Activated CD4-positive, CD25-positive, alpha-beta regulatory T cell treated with anti-CD3 and anti-CD28 coated beads, Interleukin-2, amount 50 U/mL, for 72 hours (primary cell): ENCODE data around the gene TRPV2.
"Not testable (repeated sequence)": the region's sequence is repeated elsewhere in the genome, so short reads cannot be mapped to it uniquely, and the experiment has no call there.

Experiments used
- DNase-seq: peaks from one replicate; pipeline ENCODE4 v3.0.0; 2021

Gene TRPV2, protein sequence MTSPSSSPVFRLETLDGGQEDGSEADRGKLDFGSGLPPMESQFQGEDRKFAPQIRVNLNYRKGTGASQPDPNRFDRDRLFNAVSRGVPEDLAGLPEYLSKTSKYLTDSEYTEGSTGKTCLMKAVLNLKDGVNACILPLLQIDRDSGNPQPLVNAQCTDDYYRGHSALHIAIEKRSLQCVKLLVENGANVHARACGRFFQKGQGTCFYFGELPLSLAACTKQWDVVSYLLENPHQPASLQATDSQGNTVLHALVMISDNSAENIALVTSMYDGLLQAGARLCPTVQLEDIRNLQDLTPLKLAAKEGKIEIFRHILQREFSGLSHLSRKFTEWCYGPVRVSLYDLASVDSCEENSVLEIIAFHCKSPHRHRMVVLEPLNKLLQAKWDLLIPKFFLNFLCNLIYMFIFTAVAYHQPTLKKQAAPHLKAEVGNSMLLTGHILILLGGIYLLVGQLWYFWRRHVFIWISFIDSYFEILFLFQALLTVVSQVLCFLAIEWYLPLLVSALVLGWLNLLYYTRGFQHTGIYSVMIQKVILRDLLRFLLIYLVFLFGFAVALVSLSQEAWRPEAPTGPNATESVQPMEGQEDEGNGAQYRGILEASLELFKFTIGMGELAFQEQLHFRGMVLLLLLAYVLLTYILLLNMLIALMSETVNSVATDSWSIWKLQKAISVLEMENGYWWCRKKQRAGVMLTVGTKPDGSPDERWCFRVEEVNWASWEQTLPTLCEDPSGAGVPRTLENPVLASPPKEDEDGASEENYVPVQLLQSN

GRCh38 chr17:16415031-16415924, at the start of gene TRPV2:
Gene TRPV2 (plus strand): TSS chr17:16415571. CDS start chr17:16417669, 2,098 bp downstream.
- peak; percentile 48 for DNase-seq

DNA sequence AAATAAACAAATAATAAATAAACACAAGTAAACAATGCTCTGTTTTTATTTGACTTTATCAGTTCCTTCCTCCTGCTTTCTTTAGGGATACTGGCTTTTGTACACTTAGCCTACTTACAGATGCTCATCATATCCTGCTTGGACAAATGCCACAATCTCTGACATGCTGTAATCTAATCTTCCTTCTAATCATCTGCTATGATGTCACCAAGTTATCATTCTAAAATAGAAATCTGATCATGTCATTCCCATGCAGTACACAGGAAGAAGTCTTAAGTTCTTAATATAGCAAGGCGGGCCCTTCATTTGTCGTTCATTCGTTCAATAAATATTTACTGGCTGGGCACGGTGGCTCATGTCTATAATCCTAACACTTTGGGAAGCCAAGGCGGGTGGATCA, 43.6 kb upstream of the TRPV2 start:
- no peak for DNase-seq

DNA sequence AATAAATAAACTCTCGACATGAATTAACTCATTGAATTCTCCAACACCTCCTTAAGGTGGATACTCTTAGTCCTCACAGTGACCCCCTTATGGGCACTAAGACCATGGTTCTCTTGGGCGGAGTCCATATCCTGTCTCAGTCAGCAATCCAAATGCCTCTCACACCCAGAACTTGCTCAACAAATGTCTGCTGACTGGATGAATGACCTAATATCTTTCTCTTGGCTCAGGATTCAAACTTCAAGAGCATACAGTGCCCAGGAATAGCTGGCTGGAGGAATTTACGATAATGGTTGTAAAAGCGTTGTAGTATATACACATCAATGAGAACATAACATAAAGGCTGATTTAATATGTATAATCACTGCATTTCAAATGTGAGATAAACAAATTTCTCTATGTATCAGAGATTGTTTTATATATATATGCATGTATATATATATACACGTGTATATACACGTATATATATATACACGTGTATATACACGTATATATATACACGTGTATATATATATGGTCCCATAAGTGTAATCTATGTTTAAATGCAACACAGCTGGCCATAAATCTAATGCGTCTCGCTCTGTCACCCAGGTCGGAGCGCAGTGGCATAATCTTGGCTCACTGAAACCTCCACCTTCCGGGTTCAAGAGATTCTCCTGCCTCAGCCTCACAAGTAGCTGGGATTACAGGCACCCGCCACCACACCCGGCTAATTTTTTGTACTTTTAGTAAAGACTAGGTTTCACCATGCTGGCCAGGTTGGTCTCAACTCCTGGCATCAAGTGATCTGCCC, 41.0 kb upstream of the TRPV2 start:
- DNase-seq = no peak

DNA sequence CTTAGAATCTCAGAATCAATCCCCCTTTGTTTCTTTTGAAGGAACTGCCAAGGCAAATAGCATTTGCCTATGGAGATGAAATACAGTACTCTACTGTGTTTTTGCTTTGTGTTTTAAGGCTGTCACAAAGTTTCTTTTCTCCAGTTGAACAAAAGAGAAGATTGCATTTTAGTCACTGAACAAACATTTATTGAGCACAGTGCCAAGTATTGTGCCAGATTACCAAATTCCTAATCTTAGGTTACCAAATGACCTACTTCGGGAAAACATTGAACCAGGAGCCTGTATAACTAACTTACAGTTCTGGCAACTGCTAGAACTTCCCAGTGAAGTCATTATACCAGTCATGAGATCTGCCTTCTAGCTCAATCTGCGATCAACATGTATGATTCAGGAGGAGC, 37.4 kb upstream of the TRPV2 start:
- DNase-seq = no peak

GRCh38 chr17:16378636-16379282, 36.6 kb upstream of the TRPV2 start:
- no peak for DNase-seq

- DNase-seq = no peak
These were observed 35.7 kb upstream of the TRPV2 start for GRCh38 chr17:16379654-16380053.

DNA sequence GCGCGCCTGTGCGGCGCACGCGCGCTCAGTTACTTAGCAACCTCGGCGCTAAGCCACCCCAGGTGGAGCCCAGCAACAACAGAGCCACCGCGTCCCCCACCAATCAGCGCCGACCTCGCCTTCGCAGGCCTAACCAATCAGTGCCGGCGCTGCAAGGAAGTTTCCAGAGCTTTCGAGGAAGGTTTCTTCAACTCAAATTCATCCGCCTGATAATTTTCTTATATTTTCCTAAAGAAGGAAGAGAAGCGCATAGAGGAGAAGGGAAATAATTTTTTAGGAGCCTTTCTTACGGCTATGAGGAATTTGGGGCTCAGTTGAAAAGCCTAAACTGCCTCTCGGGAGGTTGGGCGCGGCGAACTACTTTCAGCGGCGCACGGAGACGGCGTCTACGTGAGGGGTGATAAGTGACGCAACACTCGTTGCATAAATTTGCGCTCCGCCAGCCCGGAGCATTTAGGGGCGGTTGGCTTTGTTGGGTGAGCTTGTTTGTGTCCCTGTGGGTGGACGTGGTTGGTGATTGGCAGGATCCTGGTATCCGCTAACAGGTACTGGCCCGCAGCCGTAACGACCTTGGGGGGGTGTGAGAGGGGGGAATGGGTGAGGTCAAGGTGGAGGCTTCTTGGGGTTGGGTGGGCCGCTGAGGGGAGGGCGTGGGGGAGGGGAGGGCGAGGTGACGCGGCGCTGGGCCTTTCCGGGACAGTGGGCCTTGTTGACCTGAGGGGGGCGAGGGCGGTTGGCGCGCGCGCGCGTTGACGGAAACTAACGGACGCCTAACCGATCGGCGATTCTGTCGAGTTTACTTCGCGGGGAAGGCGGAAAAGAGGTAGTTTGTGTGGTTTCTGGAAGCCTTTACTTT, 34.5 kb upstream of the TRPV2 start, which contains the start of gene UBB:
UBB (plus strand) TSS at position 452 of the 856 bp plus-strand sequence. CDS start 817 bp downstream, outside the sequence.
- peak; percentile 91 for DNase-seq

- no peak for DNase-seq
These were observed 33.9 kb upstream of the TRPV2 start for GRCh38 chr17:16381496-16381820.

- DNase-seq = no peak
These were observed 32.2 kb upstream of the TRPV2 start for GRCh38 chr17:16383216-16383615.

GRCh38 chr17:16383772-16384287, 31.5 kb upstream of the TRPV2 start:
- DNase-seq = no peak

DNA sequence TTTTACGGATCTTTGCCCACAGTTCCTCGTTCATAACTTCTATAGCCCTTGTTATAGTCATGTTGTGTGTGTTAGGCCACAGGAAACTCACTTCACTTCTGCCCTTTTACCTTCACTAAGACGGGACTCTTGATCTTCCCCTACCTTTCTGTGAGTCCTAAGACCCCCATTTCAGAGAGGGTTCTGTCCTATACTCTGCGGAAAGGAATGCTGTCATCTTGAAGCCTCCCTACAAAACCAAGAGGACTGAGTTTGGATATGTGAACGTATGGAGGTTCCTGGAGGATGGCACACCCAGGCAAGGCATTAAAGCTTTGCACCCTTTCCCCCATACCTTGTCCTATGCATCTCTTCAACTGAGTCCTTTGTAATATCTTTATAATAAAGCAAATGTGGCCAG, 30.8 kb upstream of the TRPV2 start:
- DNase-seq = no peak

DNA sequence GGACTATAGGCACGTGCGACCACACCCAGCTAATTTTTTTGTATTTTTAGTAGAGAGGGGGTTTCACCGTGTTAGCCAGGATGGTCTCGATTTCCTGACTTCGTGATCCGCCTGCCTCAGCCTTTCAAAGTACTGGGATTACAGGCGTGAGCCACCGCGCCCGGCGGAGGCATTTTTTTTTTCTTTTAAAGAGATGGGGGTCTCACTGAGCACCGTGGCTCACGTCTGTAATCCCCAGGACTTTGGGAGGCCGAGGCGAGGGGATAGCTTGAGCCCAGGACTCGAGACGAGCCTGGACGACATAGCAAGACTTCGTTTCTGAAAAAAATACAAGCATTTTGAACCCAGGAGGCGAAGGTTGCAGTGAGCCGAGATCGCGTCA, 29.3 kb upstream of the TRPV2 start:
- DNase-seq = not testable (repeated sequence)

DNA sequence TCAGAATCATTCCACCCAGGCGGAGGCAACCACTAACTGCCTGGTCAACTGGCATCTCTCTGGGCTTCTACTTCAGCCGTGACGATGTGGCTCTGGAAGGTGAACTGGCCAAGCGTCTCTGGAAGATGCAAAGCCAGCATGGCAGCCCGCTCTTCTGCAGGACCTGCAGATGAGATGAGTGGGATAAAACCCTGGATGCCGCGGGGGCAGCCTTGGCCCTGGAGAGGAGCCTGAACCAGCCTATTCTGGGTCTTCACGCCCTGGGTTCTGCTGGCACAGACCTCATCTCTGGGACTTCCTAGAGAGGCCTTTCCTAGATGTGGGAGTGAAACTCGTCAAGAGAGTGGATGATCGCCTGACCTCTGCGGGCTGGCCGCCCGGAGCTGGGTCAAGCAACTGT, 23.9 kb upstream of the TRPV2 start:
- DNase-seq = no peak

DNA sequence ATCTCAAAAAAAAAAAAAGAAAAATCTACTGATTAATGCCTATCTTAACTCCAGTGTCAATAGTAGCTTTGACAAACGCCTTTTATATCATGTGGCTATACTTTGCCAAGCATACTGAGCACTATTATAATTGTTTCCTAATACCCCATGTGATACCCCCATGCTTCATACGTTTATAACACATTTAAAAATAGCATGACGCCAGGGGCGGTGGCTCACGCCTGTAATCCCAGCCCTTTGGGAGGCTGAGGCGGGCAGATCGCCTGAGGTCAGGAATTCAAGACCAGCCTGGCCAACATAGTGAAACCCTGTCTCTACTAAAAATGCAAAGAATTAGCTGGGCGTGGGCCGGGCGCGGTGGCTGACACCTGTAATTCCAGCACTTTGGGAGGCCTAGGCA, 22.9 kb upstream of the TRPV2 start:
- not testable (repeated sequence) for DNase-seq

- not testable (repeated sequence) for DNase-seq
These were observed 19.5 kb upstream of the TRPV2 start for GRCh38 chr17:16395887-16396286.

DNA sequence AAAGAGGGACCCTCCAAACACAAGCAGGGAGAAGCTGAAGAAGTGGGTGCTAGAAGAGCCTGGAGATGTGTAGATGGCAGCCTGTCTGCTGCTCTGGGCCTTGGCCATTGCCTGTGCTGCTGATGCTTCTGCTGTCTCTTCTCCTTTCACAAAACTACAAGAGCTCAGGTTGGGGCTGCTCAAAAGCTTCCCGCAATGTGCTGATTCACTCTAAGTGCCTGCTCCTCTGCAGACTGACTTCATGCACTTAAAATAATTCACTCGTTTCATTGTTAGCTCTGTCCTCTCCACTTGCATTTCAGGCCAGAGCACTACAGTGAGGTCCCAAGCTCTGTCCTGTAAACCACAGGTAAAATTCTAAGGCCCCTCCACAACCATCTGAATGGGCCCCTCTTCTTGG, 18.7 kb upstream of the TRPV2 start:
- DNase-seq = not testable (repeated sequence)

DNA sequence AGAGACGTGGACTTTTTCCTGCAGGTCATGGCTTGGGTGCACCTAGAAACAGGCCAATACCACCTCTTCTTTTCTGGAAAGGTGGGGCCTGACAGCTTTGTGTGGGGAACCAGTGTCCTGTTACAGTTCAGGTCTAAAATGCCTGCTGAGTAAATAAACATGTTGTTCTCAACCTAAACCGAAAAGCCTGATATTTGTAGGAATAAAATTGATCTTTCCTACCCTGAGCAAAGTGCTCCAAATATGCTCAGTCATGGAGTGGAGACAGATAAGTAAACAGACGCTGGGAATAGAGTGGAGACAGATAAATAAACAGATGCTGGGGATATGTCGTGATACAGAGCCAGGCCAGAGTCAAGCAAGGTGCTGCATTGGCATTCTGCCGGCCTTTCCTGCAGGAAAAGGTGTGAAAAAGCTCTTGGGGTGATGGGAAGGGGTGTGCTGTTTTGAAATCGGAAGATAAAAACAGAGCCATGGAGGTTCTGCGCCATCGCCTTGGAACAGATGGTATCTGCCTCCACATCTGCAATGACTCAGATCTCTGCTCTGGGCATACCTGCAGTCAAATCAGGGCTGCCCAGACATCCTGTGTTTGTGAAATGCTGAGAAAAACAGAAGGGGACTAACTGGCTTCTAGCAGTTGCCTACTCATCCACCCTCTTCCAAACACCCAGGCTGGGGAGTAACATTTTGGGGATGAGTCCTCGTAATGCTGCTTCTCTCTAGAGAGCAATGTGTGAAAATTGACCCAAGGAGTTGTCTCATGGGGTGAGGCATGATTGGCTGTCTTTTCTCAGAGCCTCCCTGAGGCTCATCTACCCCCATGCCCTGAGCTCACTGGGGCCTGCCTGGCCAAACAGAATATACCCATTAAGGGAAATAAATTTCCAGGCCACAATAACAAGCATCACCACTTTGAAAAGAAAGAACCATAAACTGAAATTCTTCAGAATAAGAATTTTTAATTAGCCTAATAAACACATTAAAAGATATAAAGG, 16.8 kb upstream of the TRPV2 start:
- no peak for DNase-seq

DNA sequence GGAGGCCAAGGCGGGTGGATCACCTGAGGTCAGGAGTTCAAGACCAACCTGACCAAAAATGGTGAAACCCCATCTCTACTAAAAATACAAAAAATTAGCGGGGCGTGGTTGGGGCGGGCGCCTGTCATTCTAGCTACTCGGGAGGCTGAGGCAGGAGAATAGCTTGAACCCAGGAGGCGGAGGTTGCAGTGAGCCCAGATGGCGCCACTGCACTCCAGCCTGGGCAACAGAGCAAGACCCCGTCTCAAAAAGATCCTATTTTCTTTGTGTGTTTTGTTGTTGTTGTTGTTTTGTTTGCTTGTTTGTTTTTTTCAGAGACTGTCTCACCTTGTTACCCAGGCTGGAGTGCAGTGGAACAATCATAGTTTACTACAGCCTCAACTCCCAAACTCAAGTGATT, 11.5 kb upstream of the TRPV2 start:
- not testable (repeated sequence) for DNase-seq
